Spinal cord (tissue), 10 donors: ENCODE results near the gene GGT5. TPM values are rescaled to one million over a fixed set of nuclear protein-coding genes. Genes with fewer than 3 reads are reported as not detected.
"Not testable (repeated sequence)": the region's sequence is repeated elsewhere in the genome, so short reads cannot be mapped to it uniquely, and the experiment has no call there.

Source experiments
- DNase-seq, 6 donors: peaks; one replicate each; pipeline versions ENCODE4 v3.0.0 to v3.0.0-alpha.2; 2013 to 2015; ENCODE audit warnings: low spot score in 6 of 6, low read depth in 4 of 6
- H3K27ac ChIP-seq: one replicate; pipeline ENCODE4 v1.5.1; 2013; ENCODE audit warnings: low read depth, low read length, control low read depth
- H3K27me3 ChIP-seq: one replicate; pipeline ENCODE4 v1.6.1; 2013; ENCODE audit warnings: low read length; ENCODE audit not compliant: control insufficient read depth, insufficient read depth
- H3K36me3 ChIP-seq: one replicate; pipeline ENCODE4 v1.6.1; 2013; ENCODE audit warnings: low read length; ENCODE audit not compliant: control insufficient read depth, insufficient read depth
- H3K4me1 ChIP-seq: one replicate; pipeline ENCODE4 v1.6.1; 2013; ENCODE audit warnings: low read length; ENCODE audit not compliant: control insufficient read depth, insufficient read depth
- H3K4me3 ChIP-seq: one replicate; pipeline ENCODE4 v1.5.1; 2013; ENCODE audit warnings: low read depth, low read length, control low read depth
- H3K9me3 ChIP-seq: one replicate; pipeline ENCODE4 v1.6.1; 2013; ENCODE audit warnings: low read length; ENCODE audit not compliant: control insufficient read depth, insufficient read depth
- WGBS: methylation state at CpG from one replicate; pipeline ENCODE4 v1.1.5; 2013; ENCODE audit warnings: missing lambda C conversion rate; ENCODE audit not compliant: insufficient coverage; 5-methylcytosine and 5-hydroxymethylcytosine counted together
- long read RNA-seq, 4 donors: transcript quantifications; one replicate each; lab custom pipeline, GENCODE V29; 2026
- polyA plus RNA-seq, 2 donors: library from polyadenylated mRNA; unstranded; fragments of 120-200 nt; gene quantifications; one replicate each; pipeline ENCODE4 v1.2.1, GENCODE V29; 2013; ENCODE audit not compliant: insufficient read length in 2 of 2
- total RNA-seq, 2 donors: library from RNA; depleted of rRNA in 1 of 2; stranded (reverse); fragments of 120-200 nt in 1 of 2; fragments of >200 nt in 1 of 2; gene quantifications; one replicate each; pipeline versions ENCODE4 v1.2.3 to v1.2.4, GENCODE V29; 2013 to 2014
- donor health status: healthy.

Gene GGT5, protein sequence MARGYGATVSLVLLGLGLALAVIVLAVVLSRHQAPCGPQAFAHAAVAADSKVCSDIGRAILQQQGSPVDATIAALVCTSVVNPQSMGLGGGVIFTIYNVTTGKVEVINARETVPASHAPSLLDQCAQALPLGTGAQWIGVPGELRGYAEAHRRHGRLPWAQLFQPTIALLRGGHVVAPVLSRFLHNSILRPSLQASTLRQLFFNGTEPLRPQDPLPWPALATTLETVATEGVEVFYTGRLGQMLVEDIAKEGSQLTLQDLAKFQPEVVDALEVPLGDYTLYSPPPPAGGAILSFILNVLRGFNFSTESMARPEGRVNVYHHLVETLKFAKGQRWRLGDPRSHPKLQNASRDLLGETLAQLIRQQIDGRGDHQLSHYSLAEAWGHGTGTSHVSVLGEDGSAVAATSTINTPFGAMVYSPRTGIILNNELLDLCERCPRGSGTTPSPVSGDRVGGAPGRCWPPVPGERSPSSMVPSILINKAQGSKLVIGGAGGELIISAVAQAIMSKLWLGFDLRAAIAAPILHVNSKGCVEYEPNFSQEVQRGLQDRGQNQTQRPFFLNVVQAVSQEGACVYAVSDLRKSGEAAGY
- total RNA-seq (1 to 10 TPM; 2.9 to 8.6 TPM), polyA plus RNA-seq (10 to 100 TPM; 10.1 to 12.3 TPM)
- long read RNA-seq, donor 1, partial matches to known transcripts = 0 of 1 reads
- long read RNA-seq, donor 1, other reads (novel, unspliced or antisense) = 0 of 1 reads
- long read RNA-seq, donor 2, full-length matches to known transcripts = 3 of 8 reads
- long read RNA-seq, donor 2, partial matches to known transcripts = 5 of 8 reads
- long read RNA-seq, donor 2, other reads (novel, unspliced or antisense) = 0 of 8 reads
- long read RNA-seq, donor 3, full-length matches to known transcripts = 2 of 2 reads
- long read RNA-seq, donor 3, partial matches to known transcripts = 0 of 2 reads
- long read RNA-seq, donor 3, other reads (novel, unspliced or antisense) = 0 of 2 reads
- long read RNA-seq, donor 4, full-length matches to known transcripts = 4 of 4 reads
- long read RNA-seq, donor 4, partial matches to known transcripts = 0 of 4 reads
- long read RNA-seq, donor 4, other reads (novel, unspliced or antisense) = 0 of 4 reads

DNA sequence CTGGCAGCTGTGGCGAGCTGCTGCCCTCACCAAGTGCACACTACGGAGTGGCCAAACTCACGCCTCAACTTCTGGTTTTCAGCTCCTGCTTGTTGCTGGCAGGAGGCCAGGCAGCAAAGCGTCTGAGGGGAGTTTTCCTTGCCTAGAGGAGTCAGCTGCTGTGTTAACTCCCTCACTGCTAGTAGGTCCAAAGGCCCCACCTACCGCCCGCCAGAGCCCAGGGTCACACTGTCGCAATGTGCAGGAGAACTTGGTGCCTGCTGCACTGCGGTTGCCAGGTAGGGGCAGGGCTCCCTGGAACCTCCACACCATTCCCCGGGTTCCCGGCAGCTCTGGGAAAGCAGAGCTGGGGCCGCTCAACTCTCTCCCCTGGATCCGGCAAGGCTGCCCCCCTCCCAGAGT, at the start of gene GGT5:
GGT5 (minus strand) TSS at position 53 of the 402 bp plus-strand sequence. CDS start 357 bp downstream, outside the sequence.
- Histone ChIP-seq H3K27ac (peak within 1 kb of the TSS; percentile 61), H3K4me3 (peak within 1 kb of the TSS; percentile 9), H3K4me1 (peaks cover 51% of the 10 kb centered on the region)
- not testable (repeated sequence) for H3K9me3 ChIP-seq, H3K36me3 ChIP-seq, H3K27me3 ChIP-seq, DNase-seq
- WGBS = 40% methylated on average over 7 of the region's 12 CpGs

DNA sequence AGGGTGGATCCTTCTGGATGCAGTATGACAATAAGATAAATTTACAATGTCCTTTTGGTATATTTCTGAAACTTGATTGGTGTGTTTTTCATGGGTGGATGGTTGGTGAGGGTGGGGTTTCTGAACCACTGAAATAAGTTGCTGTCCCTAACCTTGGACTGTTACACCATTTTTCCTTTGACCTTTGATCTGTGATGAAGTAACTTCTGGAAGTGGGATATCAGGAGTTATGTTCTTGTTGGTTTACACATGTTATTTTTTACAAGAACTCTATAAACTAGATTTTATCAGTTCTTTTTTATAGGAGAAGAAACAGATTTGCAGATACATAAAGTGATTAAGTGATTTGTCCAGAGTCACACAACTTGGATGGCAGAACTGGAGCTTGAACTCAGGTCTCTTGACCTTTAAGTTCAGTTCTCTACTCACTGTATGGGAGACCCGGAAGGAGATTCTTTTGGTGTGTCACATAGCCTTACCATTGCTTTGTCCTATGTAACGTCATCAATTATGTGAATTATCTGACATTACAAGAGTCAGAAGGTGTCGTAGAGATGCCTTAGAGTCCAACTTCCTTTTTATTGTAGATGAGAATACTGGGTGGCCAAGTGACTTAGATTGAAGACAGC, 47.4 kb upstream of the GGT5 start:
- no CpG with 5 or more reads among the region's 3 CpGs for WGBS
- not testable (repeated sequence) for H3K27ac ChIP-seq, H3K9me3 ChIP-seq, DNase-seq, H3K36me3 ChIP-seq, H3K4me3 ChIP-seq, H3K27me3 ChIP-seq
- H3K4me1 ChIP-seq = peaks cover 17% of the 10 kb centered on the region

DNA sequence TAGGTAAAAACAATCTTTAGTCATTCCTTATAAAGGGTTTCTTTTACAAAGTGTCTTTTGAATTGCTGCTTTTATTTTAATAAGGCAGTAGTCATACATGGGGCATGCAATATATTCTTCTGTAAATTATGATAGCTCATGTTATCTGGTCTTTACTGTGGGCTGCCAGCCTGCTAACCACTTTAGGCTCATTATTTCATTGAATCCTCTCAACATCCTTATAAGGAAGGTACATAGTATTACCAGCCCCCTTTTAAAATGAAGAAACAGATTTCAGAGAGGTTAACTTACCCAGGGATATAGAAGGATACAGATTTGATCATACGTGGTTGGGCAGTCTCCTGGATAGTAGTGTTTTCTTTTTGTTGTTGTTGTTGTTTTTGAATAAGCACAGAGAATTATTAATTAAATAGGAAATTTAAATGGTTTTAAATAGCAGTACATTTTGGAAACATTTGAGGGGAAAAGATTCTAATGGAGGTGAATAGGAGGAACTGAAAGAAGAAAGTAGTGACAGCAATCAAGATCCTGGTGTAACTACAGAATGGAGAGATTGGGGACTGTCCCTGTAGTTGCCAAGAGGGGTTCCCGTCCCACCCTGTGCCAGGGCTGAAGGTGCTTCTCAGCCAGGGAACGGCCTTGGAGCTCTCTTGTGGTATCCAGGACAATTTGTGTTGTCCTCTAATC, 46.8 kb upstream of the GGT5 start:
- H3K9me3 ChIP-seq = no peaks in the 10 kb centered on the region
- WGBS = 100% methylated on average over 2 of the region's 3 CpGs
- no peaks in the 10 kb centered on the region for H3K36me3 ChIP-seq
- no peak overlapping the region for H3K27ac ChIP-seq
- no peak overlapping the region for H3K4me3 ChIP-seq
- no peak for DNase-seq
- peaks cover 19% of the 10 kb centered on the region for H3K4me1 ChIP-seq
- H3K27me3 ChIP-seq = no peaks in the 10 kb centered on the region

DNA sequence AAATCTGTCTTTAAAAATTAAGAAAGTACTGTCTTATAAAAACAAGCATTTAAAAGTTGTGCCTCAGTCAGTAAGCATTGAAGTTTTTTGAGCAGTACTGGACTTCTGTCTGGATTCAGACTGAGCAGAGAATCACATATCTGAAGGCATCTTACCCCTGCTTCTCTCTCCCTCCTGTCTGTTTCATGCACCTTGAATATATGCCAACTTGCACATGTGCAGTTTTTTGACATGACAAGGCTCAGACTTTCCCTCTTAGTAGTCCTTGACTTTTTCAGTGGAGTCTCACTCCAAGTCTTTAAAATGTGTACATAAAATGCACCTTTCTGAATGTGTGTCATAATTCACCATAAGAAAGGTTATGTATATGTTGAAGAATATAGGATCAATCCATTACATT, 45.6 kb upstream of the GGT5 start:
- Histone ChIP-seq H3K4me3 (no peak overlapping the region), H3K4me1 (peaks cover 20% of the 10 kb centered on the region), H3K9me3 (no peaks in the 10 kb centered on the region), H3K27me3 (no peaks in the 10 kb centered on the region), H3K36me3 (no peaks in the 10 kb centered on the region), H3K27ac (peak overlapping the region; percentile 40)
- peak in 1 of 6 donors; percentile 21 for DNase-seq

DNA sequence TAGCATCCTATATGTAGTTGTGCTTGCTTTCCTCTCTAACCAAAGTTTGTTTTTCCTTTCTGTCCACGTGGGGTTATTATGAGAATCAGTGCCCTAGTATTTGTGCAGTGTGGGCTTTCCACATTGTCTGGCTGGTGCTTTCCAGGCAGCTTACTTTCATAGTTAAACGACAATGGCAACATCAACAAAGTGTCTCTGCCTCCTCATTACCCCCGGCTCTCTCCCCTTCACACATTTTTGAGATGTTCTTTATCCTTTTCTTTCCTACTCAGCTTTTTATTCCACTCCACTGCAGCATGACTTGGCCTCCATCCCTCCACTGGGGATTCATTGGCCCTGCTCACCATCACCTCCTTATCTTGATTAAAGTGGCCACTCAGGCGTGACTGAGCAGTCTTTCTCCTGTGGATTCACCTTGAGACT, 44.9 kb upstream of the GGT5 start:
- Histone ChIP-seq H3K36me3 (no peaks in the 10 kb centered on the region), H3K27me3 (no peaks in the 10 kb centered on the region), H3K9me3 (no peaks in the 10 kb centered on the region), H3K27ac (peak overlapping the region; percentile 75), H3K4me3 (no peak overlapping the region), H3K4me1 (peaks cover 20% of the 10 kb centered on the region)
- WGBS = 21% methylated on average over 3 of the region's 4 CpGs
- DNase-seq = peak in 2 of 6 donors; percentile 35 to 52

DNA sequence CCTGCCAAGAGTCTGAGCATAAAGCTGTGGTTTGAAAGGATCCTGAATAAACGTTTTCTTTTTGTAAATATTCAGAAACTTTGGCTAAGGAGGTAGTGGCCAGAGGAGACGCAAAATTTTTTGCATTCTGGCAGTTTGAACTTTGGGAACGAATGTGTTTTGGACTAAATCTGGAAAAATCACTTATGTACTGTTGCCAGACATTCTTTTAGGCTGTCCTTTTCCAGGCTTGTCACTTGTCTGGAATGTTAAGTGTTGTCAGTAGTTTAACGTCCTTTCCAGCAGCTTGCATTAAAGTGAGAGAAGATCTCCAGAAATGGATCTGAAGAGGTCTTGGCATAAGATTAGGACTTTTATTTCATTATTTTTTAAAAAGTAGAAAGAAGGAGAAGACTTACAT, 44.2 kb upstream of the GGT5 start:
- Histone ChIP-seq H3K27me3 (no peaks in the 10 kb centered on the region), H3K4me3 (no peak overlapping the region), H3K4me1 (peaks cover 18% of the 10 kb centered on the region), H3K36me3 (no peaks in the 10 kb centered on the region), H3K27ac (peak overlapping the region; percentile 75), H3K9me3 (no peaks in the 10 kb centered on the region)
- 14% methylated on average over 4 of the region's 4 CpGs for WGBS
- DNase-seq = peak in 1 of 6 donors; percentile 64

DNA sequence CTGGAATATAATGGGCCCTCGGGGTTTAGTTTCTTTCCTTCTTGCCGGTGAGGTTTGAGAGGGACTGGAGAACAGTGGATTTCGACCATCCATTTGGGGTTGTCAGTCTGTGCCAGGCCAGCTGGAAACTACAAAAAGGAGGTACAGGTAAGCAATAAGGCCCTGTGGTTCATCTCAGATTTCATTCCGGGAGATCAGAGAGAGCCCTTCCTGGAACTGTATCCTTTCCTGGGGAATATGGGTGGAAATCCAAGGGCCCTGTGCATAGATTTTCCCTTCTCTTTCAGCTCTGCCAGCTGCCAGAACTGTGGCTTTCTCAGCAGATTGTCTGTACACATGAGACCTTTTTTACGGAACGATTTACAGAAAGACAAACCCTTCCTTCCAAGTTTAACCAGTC, 42.9 kb upstream of the GGT5 start:
- not testable (repeated sequence) for H3K36me3 ChIP-seq, H3K27me3 ChIP-seq, H3K27ac ChIP-seq, H3K4me3 ChIP-seq, H3K9me3 ChIP-seq, DNase-seq
- peaks cover 18% of the 10 kb centered on the region for H3K4me1 ChIP-seq
- 100% methylated on average over 1 of the region's 6 CpGs for WGBS

DNA sequence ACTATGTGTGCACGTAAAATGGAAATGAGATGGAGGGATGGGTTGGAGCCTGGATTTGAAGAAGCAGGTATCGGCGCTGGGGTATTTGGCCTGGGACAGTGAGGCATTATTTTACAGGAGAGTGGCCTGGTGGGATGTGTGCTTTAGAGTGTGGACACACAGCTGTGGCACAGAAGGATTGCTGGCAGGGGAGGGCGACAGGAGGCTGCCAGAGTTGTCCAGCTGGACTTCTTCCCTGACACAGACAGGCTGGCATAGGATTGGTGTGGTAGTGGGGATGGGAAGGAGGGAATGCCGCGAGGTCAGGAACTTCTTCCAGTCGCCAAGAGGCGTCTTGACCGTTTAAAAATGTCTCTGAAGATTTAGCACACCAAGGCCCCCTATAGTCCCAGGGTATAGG, 42.3 kb upstream of the GGT5 start:
- not testable (repeated sequence) for H3K27ac ChIP-seq, H3K9me3 ChIP-seq, DNase-seq, H3K4me3 ChIP-seq, H3K36me3 ChIP-seq, H3K27me3 ChIP-seq
- peaks cover 18% of the 10 kb centered on the region for H3K4me1 ChIP-seq
- no CpG with 5 or more reads among the region's 9 CpGs for WGBS

DNA sequence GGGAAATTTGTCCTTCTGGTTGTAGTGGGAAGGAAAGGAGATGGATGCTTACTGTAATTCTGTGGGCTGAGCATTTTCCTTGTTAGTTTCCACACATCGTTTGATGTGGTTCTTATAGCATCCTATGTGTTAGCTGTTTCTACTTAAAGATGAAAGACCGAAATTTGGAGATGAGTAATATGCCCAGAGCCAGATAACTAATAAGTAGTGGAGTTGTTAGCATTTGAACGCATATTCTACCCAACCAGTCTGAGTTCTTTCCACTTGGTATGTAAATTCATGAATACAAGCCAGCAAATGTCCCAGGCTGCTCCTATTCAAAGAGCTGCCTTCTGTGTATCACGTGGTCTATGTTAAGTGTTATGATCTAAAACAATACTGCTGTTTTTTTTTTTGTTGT, 40.4 kb upstream of the GGT5 start:
- Histone ChIP-seq H3K4me3 (no peak overlapping the region), H3K4me1 (peaks cover 18% of the 10 kb centered on the region), H3K9me3 (no peaks in the 10 kb centered on the region), H3K27ac (no peak overlapping the region), H3K27me3 (no peaks in the 10 kb centered on the region), H3K36me3 (no peaks in the 10 kb centered on the region)
- 100% methylated on average over 1 of the region's 4 CpGs for WGBS
- peak in 1 of 6 donors; percentile 23 for DNase-seq
